H9 (cell line): ENCODE results near the gene DNAAF5. TPM values are rescaled to one million over a fixed set of nuclear protein-coding genes. Genes with fewer than 3 reads are reported as not detected.

Experiments
- DNase-seq: peaks from one replicate; pipeline ENCODE4 v3.0.0-alpha.2; 2017
- H2AFZ ChIP-seq: one replicate; pipeline ENCODE4 v1.6.1; 2013; ENCODE audit warnings: mild to moderate bottlenecking, low read length, control low read depth, moderate library complexity
- H2AK5ac ChIP-seq: 2 replicates; pipeline ENCODE4 v1.6.1; 2013; ENCODE audit warnings: low read length, control low read depth, mixed read lengths; ENCODE audit not compliant: insufficient read length
- H2BK120ac ChIP-seq: one replicate; pipeline ENCODE4 v1.6.1; 2013; ENCODE audit warnings: low read depth, mild to moderate bottlenecking, low read length, control low read depth, inconsistent platforms; ENCODE audit not compliant: poor library complexity, severe bottlenecking
- H2BK12ac ChIP-seq: 2 replicates; pipeline ENCODE4 v1.6.1; 2013; ENCODE audit warnings: low read length, control low read depth, mixed read lengths, low read depth; ENCODE audit not compliant: insufficient read length
- H2BK15ac ChIP-seq: 2 replicates; pipeline ENCODE4 v1.6.1; 2013; ENCODE audit warnings: low read depth, low read length, control low read depth
- H2BK20ac ChIP-seq: one replicate; pipeline ENCODE4 v1.6.1; 2013; ENCODE audit warnings: low read depth, mild to moderate bottlenecking, low read length, control low read depth, inconsistent platforms; ENCODE audit not compliant: poor library complexity, severe bottlenecking
- H2BK5ac ChIP-seq: 2 replicates; pipeline ENCODE4 v1.6.1; 2013; ENCODE audit warnings: low read length, control low read depth, mixed read lengths; ENCODE audit not compliant: insufficient read length
- H3K14ac ChIP-seq: 2 replicates; pipeline ENCODE4 v1.6.1; 2013; ENCODE audit warnings: low read length, control low read depth; ENCODE audit not compliant: insufficient read depth
- H3K18ac ChIP-seq: 2 replicates; pipeline ENCODE4 v1.6.1; 2013; ENCODE audit warnings: low read depth, mild to moderate bottlenecking, mixed read lengths, low read length, control low read depth; ENCODE audit not compliant: insufficient read length
- H3K23ac ChIP-seq: 2 replicates; pipeline ENCODE4 v1.6.1; 2013; ENCODE audit warnings: low read length, control low read depth, mixed read lengths, low read depth; ENCODE audit not compliant: insufficient read length
- H3K23me2 ChIP-seq: 2 replicates; pipeline ENCODE4 v1.6.1; 2013; ENCODE audit warnings: low read depth, mild to moderate bottlenecking, mixed read lengths, low read length, control low read depth; ENCODE audit not compliant: insufficient read length, poor library complexity, severe bottlenecking
- H3K27ac ChIP-seq: 2 replicates; pipeline ENCODE4 v1.5.1; 2013; ENCODE audit warnings: low read length, control low read depth, mixed read lengths, low read depth; ENCODE audit not compliant: insufficient read length
- H3K27me3 ChIP-seq: 2 replicates; pipeline ENCODE4 v1.6.1; 2013; ENCODE audit warnings: low read length, control low read depth, inconsistent platforms; ENCODE audit not compliant: insufficient read depth
- H3K4ac ChIP-seq: 2 replicates; pipeline ENCODE4 v1.6.1; 2013; ENCODE audit warnings: low read depth, mild to moderate bottlenecking, control low read depth, inconsistent platforms, low read length, moderate library complexity
- H3K4me1 ChIP-seq: 2 replicates; pipeline ENCODE4 v1.6.1; 2013; ENCODE audit warnings: low read length, control low read depth, inconsistent platforms; ENCODE audit not compliant: insufficient read depth
- H3K4me2 ChIP-seq: 2 replicates; pipeline ENCODE4 v1.6.1; 2013; ENCODE audit warnings: low read length, control low read depth, mixed read lengths; ENCODE audit not compliant: insufficient read length, insufficient read depth
- H3K56ac ChIP-seq: 2 replicates; pipeline ENCODE4 v1.6.1; 2013; ENCODE audit warnings: low read depth, mild to moderate bottlenecking, mixed read lengths, low read length, control low read depth; ENCODE audit not compliant: insufficient read length
- H3K79me1 ChIP-seq: 2 replicates; pipeline ENCODE4 v1.6.1; 2013; ENCODE audit warnings: low read depth, mild to moderate bottlenecking, moderate library complexity, low read length, control low read depth, inconsistent platforms; ENCODE audit not compliant: insufficient read depth, poor library complexity, severe bottlenecking
- H3K79me2 ChIP-seq: 2 replicates; pipeline ENCODE4 v1.6.1; 2013; ENCODE audit warnings: low read length, control low read depth, inconsistent platforms; ENCODE audit not compliant: insufficient read depth
- H3K9ac ChIP-seq: 2 replicates; pipeline ENCODE4 v1.6.1; 2013; ENCODE audit warnings: low read length, control low read depth, mixed read lengths; ENCODE audit not compliant: insufficient read length; ENCODE audit errors: extremely low read depth
- H3K9me3 ChIP-seq: one replicate; pipeline ENCODE4 v1.6.1; 2013; ENCODE audit warnings: low read depth, low read length, inconsistent platforms; ENCODE audit not compliant: control insufficient read depth
- H3T11ph ChIP-seq: one replicate; pipeline ENCODE4 v1.6.1; 2013; ENCODE audit warnings: mild to moderate bottlenecking, low read length, control low read depth, inconsistent platforms
- H4K20me1 ChIP-seq: one replicate; pipeline ENCODE4 v1.6.1; 2013; ENCODE audit not compliant: control insufficient read depth, insufficient read length, insufficient read depth
- H4K5ac ChIP-seq: 2 replicates; pipeline ENCODE4 v1.6.1; 2013; ENCODE audit warnings: low read depth, mild to moderate bottlenecking, mixed read lengths, low read length, control low read depth; ENCODE audit not compliant: insufficient read length
- H4K8ac ChIP-seq: replicated peaks from 2 replicates; pipeline ENCODE4 v1.6.1; 2013; ENCODE audit warnings: low read length, control low read depth, mixed read lengths, low read depth; ENCODE audit not compliant: insufficient read length
- H4K91ac ChIP-seq: 2 replicates; pipeline ENCODE4 v1.6.1; 2013; ENCODE audit warnings: low read depth, mild to moderate bottlenecking, moderate library complexity, mixed read lengths, low read length, control low read depth; ENCODE audit not compliant: insufficient read length
- H3K27ac Mint-ChIP-seq, 3 experiments: 2 replicates in 2 of 3; 3 replicates in 1 of 3; pipeline ENCODE4 v1.8.0; 2020 to 2021; ENCODE audit warnings: mixed read lengths in 3 of 3, mild to moderate bottlenecking in 1 of 3, moderate library complexity in 1 of 3
- H3K27me3 Mint-ChIP-seq: 2 replicates; pipeline ENCODE4 v1.8.0; 2021; ENCODE audit warnings: low read depth, mild to moderate bottlenecking, moderate library complexity, mixed read lengths
- H3K36me3 Mint-ChIP-seq, 3 experiments: 2 replicates in 2 of 3; 3 replicates in 1 of 3; pipeline ENCODE4 v1.8.0; 2020 to 2021; ENCODE audit warnings: low read depth in 3 of 3, mixed read lengths in 3 of 3; ENCODE audit not compliant: insufficient read depth in 1 of 3
- H3K4me1 Mint-ChIP-seq, 2 experiments: 2 replicates each; pipeline ENCODE4 v1.8.0; 2020; ENCODE audit warnings: mixed read lengths in 2 of 2
- H3K4me3 Mint-ChIP-seq, 2 experiments: 2 replicates in 1 of 2; 3 replicates in 1 of 2; pipeline ENCODE4 v1.8.0; 2020 to 2021; ENCODE audit warnings: mild to moderate bottlenecking in 2 of 2, mixed read lengths in 2 of 2, moderate library complexity in 1 of 2
- H3K9me3 Mint-ChIP-seq, 2 experiments: 2 replicates in 1 of 2; 3 replicates in 1 of 2; pipeline ENCODE4 v1.8.0; 2020; ENCODE audit warnings: mild to moderate bottlenecking in 2 of 2, mixed read lengths in 2 of 2, moderate library complexity in 1 of 2
- CTCF ChIP-seq: fragments of 200-600 bp; sonication (generic); conservative IDR thresholded peaks from 3 replicates; pipeline ENCODE4 v1.8.0; 2021; ENCODE audit warnings: antibody characterized with exemption, mild to moderate bottlenecking
- WGBS: extraction: QIAGEN DNeasy Blood & Tissue Kit; methylation state at CpG from one replicate; pipeline ENCODE4 v1.1.7; 2013; ENCODE audit warnings: missing lambda C conversion rate, low lambda C conversion rate, mixed read lengths; ENCODE audit not compliant: insufficient read length; ENCODE audit errors: extremely low coverage; 5-methylcytosine and 5-hydroxymethylcytosine counted together
- total RNA-seq: library from RNA; stranded (reverse); gene quantifications from 2 replicates; pipeline ENCODE4 v1.2.1, GENCODE V29; 2021

The DNAAF5 gene
- total RNA-seq, 1 experiment from 2014 or later: 43.5 TPM

GRCh38 chr7:783556-784490 is 57.3 kb downstream of the DNAAF5 start:
- Histone ChIP-seq H3K27ac (no peak overlapping the region), H4K91ac (no peak overlapping the region), H2BK5ac (no peak overlapping the region), H2BK15ac (no peak overlapping the region), H4K20me1 (no peaks in the 10 kb centered on the region), H3T11ph (no peak overlapping the region), H3K4ac (no peak overlapping the region), H3K56ac (no peak overlapping the region), H3K79me1 (no peaks in the 10 kb centered on the region), H3K14ac (no peak overlapping the region), H3K23me2 (no peaks in the 10 kb centered on the region), H3K79me2 (no peaks in the 10 kb centered on the region), H3K4me1 (no peaks in the 10 kb centered on the region), H2BK12ac (no peak overlapping the region), H3K4me2 (no peak overlapping the region), H3K9me3 (no peaks in the 10 kb centered on the region), H2BK120ac (no peak overlapping the region), H3K18ac (no peak overlapping the region), H2BK20ac (no peak overlapping the region), H3K23ac (no peak overlapping the region), H2AK5ac (no peak overlapping the region), H4K5ac (no peak overlapping the region), H3K9ac (no peak overlapping the region), H3K27me3 (no peaks in the 10 kb centered on the region), H4K8ac (no peak overlapping the region), H2AFZ (no peak overlapping the region)
- Mint-ChIP-seq H3K9me3 (no peaks in the 10 kb centered on the region), H3K4me1 (no peaks in the 10 kb centered on the region), H3K36me3 (peaks cover 43 to 75% (median 73%) of the 10 kb centered on the region in 3 experiments), H3K27me3 (no peaks in the 10 kb centered on the region; the same call in 1 of the 2 replicates), H3K4me3 (no peak overlapping the region), H3K27ac (no peak overlapping the region; a peak in 1 of 7 replicates)
- WGBS: no CpG with 5 or more reads among the region's 36 CpGs
- DNase-seq: no peak
- TF ChIP-seq CTCF: no peak
